ENCODE measurements around the gene UPK2.

DNA sequence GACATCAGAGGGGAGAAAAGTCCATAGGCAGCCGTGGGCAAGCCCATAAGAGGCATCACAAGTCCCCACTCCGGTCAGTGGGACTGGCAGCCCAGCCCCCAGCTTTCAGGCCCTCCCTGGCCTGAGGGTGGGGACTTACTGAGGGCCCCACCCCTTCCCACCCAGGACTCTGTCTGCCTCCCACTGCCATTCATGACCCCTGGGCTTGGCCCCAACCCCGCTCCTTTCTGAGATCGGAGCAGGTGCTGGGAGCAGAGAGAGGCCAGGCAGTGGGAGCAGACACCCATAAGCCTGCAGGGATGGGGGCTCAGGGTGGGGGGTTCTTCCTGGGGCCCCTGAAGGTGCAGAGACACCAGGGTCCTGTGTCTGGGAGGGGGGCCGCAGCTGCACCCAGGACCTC, 5.1 kb downstream of the UPK2 start:
- no peak for TF ChIP-seq EZH2 (IDR thresholded peaks at IDR 0.05; ENCODE audit: borderline replicate concordance, insufficient read depth, low read length, poor library complexity, severe bottlenecking)
- no peak for TF ChIP-seq CTCF (IDR thresholded peaks at IDR 0.05; ENCODE audit: poor library complexity, severe bottlenecking)
- no peak for TF ChIP-seq POLR2AphosphoS5 (IDR thresholded peaks at IDR 0.05)

Measured in neural cell (in vitro differentiated cells).